ENCODE results near the gene DTNB.
"Not testable (repeated sequence)": the region's sequence is repeated elsewhere in the genome, so short reads cannot be mapped to it uniquely, and the experiment has no call there.

DTNB gene

DNA sequence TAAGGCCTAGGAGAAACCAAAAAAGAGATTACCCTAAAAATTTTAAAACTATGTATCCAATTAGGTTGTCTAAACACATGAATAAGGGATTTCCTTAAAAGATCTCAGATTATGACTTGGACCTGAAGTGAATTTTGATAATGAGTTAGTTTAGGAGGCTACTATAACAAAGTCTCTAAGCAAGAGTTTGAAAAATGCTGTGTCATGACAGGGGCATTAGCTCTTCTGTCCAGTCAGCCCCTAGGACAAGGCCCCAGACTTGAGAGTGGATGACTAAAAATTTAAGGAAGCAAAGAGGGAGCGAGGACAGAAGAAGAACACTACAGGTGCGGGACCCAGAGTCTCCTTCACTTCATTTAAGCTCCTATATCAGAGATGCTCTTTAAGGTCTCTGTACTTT is 135.9 kb downstream of the DTNB start:
- no peak for DNase-seq

DNA sequence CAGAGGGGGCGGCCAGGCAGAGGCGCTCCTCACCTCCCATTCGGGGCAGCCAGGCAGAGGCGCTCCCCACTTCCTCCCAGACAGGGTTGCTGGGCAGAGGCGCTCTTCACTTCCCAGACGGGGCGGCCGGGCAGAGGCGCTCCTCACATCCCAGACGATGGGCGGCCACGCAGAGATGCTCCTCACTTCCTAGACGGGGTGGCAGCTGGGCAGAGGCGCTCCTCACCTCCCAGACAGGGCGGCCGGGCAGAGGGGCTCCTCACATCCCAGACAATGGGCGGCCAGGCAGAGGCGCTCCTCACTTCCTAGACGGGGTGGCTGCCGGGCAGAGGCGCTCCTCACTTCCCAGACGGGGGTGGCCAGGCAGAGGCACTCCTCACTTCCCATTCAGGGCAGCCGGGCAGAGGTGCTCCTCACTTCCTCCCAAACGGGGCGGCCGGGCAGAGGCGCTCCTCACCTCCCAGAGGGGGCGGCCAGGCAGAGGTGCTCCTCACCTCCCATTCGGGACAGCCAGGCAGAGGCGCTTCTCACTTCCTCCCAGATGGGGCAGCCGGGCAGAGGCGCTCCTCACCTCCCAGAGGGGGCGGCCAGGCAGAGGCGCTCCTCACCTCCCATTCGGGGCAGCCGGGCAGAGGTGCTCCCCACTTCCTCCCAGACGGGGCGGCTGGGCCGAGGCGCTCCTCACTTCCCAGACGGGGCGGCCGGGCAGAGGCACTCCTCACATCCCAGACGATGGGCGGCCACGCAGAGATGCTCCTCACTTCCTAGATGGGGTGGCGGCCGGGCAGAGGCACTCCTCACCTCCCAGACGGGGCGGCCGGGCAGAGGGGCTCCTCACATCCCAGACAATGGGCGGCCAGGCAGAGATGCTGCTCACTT is 137.7 kb downstream of the DTNB start:
- DNase-seq: not testable (repeated sequence)

DNA sequence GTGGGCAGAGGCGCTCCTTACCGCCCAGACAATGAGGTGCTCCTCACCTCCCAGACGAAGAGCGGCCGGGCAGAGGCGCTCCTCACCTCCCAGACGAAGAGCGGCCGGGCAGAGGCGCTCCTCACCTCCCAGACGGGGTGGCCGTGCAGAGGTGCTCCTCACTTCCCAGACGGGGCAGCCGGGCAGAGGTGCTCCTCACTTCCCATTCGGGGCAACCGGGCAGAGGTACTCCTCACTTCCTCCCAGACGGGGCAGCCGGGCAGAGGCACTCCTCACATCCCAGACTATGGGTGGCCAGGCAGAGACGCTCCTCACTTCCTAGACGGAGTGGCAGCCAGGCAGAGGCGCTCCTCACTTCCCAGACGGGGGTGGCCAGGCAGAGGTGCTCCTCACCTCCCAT is 138.4 kb downstream of the DTNB start:
- DNase-seq: not testable (repeated sequence)

DNA sequence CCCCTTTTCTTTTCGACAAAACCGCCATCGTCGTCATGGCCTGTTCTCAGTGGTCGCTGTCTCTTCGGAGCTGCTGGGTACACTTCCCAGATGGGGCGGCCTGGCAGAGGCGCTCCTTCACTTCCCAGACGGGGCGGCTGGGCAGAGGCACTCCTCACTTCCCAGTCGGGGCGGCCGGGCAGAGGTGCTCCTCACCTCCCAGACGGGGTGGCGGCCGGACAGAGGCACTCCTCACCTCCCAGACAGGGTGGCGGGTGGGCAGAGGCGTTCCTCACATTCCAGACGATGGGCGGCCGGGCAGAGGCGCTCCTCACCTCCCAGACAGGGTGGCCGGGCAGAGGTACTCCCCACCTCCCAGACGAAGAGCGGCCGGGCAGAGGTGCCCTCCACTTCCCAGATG is 138.9 kb downstream of the DTNB start:
- DNase-seq: no peak

DNA sequence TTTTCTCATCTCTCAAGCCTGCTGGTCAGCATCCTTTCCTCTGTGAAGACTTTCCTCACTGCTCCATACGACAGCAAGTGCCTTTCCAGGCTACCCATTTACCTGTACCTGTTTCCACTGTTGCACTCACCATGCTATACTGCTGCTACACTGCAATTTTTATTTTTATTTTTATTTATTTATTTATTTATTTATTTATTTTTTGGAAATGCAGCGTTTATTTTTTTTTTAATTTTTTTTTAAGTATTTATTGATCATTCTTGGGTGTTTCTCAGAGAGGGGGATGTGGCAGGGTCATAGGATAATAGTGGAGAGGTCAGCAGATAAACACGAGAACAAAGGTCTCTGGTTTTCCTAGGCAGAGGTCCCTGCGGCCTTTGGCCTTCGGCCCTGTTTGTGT is 139.6 kb downstream of the DTNB start:
- not testable (repeated sequence) for DNase-seq

DNA sequence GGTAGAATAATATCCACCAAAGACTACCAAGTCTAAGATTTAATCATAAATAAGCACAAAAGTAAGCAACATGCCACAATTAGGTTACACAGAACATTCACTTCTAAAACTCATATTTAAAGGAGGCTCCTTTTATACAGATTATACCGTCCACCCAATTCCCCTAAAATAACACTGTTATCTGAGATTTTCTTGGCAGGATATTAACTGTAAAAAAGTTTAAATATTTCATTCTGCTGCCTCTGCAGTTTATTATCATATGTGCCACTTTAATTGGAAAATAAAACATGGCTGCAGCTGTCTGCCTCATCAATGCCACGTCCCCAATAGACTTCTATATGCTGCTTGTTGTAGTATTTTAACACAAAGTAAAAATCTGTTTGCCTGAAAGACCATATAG is 140.9 kb downstream of the DTNB start:
- DNase-seq: no peak

DNA sequence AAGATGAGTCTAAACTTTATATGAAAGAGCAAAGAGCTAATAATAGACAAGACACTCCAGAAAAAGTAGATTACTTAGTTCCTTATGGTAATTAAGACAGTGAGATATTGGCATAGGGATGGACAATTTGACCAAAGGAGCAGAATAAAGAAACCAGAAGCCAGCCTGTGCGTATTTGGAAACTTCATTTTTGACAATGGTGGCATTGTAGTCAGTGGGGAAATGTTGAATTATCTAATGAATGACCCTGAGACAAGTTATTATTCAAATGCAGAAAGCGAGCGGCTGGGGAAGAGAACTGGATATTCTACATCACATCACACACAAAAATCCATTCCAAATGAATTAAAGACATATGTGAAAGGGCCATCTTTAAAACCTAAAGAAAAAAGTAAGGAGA is 144.3 kb downstream of the DTNB start:
- no peak for DNase-seq

DNA sequence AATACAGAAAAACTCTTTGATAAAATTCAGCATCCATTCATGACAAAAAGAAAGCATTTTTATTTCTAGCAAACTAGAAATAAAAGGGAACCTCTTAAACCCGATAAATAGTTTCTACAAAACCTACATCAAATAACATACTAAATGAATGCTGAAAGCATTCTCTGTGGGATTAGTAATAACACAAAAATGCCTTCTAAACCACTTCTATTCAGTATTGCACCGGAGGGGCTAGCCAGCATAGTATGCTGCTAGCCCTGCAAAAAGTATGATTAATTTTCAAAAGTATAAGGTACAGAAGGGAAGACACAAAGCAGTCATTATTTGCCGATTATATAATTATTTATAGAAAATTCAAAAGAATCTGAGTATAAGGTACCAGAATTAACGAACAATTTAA is 145.2 kb downstream of the DTNB start:
- no peak for DNase-seq

DNA sequence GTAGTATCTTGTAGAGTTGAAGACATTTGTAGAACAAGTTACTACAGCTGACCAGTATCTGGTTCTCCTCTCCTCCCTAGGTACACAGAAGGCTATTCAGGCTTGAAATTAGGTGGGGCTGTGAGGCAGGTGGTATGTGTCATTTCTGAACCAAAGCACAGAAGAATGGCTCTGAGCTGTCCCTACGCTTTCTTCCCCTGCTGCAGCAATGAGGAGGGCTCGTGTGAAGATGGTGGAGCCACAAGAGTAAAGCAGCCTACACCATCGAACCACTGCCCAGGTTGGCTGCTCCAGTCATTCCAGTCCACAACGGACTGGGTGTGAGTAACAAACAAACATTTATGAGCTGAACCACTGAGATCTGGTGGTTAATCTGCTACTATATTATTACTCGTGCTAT is 148.9 kb downstream of the DTNB start:
- no peak for DNase-seq

DNA sequence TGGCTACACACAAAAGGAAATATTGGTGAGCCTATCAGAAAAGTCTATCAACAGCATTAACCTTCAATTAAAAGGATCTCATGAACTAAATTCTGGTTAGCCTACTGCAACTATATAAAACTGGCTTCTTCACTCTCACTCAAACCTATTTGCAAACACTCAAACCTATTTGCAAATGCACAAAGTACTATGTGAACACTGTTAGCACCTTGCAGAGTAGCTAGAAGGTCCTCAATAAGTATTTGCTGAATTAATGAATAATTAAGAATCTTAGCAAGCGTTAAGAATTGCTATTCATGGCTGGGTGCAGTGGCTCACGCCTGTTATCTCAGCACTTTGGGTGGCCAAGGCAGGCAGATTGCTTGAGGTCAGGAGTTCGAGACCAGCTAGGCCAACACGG is 150.3 kb downstream of the DTNB start:
- DNase-seq: no peak

DNA sequence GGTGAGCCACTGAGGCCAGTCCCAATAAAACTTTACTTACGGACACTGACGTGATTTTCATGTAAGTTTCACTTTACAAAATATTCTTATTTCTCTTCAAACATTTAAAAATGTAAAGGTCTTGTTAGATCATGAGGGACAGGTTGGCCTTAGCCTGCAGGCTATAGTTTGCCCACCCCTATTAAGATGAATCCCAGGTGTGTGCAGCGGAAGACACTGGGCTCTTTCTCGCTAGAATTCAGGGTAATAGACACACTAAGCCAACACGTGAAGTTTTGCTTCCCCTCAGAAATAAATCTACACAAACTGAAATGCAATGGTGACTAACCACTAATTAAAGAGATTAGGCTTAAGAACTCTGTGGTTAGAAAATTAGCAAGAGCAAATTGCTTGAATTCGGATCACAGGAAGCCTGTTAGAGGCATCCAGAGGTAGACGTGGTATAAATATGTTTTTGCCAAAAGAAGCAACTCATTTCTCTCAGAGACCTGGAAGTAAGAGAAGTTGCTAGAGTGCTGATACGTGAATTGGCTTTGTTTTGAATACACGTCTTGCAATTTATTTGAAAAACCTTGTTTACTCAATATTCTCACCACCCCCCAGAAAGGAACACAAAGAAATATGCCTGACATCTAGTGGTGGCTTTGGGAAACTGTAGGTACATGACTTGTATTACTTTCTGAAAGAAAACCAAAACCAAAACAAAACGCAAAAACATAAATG is 151.6 kb downstream of the DTNB start:
- DNase-seq: peak; percentile 83

DNA sequence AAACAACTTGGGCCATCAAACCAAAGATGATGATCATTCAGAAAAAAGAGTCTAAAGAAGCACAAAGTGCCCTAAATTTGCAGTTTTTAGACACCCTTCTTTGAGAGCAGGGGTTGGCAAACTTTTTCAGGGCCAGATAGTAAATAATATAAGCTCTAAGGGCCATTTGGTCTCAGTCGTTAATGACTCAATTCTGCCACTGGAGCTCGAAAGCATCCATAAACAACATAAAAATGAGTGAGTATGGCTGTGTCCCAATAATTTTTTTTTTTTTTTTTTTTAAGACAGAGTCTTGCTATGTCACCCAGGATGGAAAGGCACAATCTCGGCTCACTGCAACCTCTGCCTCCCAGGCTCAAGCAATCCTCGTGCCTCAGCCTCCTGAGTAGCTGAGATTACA is 152.3 kb downstream of the DTNB start:
- DNase-seq: no peak

DNA sequence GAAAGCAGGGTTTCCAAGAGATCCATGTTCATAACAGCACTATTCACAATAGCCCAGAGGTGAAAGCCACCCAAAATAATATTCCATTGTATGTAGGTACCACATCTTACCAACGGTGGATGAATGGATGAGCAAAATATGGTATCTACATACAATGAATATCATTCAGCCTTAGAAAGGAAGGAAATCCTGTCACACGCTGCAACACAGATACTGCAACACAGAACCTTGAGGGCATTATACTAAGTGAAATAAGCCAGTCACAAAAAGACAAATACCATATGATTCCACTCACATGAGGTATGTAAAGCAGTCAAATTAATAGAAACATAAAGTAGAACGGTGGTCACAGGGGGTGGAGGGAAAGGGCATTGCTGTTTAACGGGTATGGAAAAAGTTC is 155.7 kb downstream of the DTNB start:
- no peak for DNase-seq

DNA sequence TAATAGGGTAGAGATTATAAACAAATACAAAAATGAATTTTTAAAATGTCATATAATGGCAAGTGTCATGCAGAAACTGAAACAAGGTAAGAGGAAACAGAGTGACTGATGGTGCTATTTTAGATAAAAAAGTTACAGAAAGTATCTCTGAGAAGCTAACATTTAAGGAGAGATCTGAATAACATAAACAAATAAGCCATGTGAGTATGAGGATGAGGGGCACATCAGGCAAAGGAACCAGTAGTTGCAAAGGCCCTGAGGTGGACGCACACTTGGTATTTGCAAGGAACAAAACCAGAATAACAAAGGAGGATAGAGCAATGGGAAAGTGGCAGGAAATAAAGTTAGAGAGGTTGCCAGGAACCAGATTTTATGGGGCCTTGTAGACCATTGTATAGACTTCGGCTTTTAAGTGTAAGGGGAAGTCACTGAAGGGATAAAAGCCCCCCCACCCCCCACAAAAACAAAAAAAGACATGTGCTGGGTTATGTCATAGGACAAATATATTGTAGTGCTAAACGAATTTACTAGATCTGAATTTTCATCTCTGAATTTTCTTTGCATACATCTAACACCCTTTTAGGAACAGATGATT is 159.2 kb downstream of the DTNB start:
- no peak for DNase-seq

DNA sequence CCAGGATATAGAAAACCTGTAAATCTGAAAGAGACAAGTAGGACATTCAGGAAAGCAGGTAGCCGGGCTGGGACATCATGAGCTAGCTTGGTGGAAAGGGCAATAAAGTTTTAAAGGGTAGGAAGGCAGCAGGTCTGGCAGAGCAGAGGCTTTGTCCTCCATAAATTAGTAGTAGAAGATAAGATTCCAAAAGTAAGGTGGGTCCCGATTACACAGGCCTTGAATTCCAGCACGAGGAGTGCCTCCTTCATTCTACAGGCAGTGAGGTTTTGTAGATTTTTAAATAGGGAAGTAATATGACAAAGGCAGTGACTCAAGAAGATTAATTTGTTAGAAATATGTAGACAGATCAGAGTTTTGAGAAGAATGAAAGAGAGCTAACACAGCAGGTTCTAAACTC is 160.7 kb downstream of the DTNB start:
- DNase-seq: no peak

DNA sequence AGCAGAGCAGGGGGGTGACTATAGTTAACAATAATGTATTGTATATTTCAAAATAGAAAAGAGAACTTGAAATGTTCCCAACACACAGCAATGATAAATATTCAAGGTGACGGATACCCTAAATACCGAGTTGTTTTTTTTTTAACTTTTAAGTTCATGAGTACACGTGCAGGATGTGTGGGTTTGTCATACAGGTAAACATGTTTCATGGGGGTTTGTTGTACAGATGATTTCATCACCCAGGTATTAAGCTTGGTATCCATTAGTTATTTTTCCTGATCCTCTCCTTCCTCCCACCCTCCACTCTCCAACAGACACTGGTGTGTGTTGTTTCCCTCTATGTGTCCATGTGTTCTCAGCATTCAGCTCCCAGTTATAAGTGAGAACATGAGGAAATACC is 167.2 kb downstream of the DTNB start:
- DNase-seq: no peak

DNA sequence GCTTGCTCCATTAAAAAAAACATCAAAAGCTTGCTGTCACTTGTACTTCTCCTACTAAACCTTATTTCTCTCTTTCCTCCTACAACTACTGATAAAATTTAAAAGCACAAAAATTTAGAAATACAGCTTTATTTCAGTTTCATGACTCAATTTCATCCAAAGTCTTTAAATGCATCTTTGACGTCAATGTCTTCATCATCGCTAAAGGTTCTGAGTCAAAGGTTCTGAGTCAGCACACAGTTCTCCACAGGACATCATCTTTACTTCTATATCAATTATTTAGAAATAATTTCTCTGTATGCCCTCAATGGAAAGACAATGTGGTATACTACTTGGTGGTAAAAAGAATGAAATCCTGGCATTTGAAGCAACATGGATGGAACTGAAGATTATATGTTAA is 167.8 kb downstream of the DTNB start:
- no peak for DNase-seq

DNA sequence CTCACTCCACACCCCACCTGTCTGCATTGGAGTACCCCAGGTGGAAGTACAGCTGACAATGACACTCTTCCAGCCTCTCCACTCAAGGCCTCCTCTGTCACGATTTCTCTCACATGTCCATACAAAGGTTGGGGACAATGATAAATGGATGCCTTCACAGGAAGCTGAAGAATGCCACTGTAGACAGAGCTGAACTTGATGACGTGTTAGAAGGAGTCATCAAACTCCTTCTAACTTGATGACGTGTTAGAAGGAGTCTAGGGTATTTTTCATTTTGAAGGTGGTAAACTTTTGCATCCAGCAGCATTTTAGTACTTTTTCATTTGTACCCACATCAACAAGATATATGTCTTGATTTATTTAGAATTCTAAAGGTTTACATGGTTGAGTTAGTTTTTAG is 168.2 kb downstream of the DTNB start:
- no peak for DNase-seq

DNA sequence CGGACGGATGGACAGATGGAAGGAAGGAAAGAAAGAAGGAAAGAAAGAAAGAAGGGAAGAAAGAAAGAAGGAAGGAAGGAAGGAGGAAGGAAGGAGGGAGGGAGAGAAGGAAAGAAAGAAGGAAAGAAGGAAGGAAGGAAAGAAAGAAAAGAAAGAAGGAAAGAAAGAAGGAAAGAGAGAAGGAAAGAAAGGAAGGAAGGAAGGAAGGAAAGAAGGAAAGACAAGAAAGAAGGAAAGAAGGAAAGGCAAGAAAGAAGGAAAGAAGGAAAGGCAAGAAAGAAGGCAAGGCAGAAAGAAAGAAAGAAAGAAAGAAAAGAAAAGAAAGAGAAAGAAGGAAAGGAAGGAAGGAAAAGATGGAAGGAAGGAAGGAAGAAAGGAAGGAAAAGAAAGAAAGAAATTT is 169.1 kb downstream of the DTNB start:
- DNase-seq: no peak

DNA sequence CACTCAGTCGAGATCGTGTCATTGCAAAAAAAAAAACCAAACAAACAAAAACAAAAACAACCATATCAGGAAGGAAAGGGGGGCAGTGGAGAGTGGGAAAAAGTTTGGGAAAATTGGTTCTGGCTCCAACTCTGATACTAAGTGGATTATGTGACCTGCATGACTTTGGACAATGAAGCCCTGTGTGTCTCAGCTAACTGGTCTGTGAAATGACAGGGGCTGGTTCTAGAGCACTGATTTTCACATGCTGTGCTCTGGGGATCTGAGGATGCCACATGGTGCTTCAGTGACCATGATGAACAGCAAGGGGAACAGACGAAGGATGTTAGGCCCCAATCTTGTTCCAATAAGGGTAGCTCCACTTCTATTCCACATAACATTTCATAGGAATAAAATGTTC is 174.2 kb downstream of the DTNB start:
- DNase-seq: no peak

DNA sequence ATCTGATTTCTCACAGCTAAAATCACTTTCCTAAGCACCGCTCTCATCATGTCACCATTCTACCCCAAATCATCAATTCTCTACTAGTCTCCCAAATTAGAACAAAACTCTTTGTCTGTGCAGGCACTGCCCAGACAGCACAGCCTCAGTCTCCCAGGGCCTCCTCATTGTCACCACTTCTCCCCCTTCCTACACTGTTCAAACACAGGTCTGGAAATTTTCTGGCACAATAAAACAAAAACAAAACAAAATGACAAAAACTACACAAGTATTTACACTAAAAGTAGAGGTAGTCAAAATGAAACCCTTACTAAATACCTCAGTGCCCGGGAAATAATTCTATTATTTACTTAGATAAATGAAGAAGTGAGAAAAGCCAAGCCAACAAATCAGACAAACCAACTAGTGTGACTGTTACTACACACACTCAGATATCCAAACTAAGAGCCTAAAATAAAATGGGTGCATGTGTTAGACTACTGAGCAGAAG is 175.4 kb downstream of the DTNB start:
- no peak for DNase-seq

DNA sequence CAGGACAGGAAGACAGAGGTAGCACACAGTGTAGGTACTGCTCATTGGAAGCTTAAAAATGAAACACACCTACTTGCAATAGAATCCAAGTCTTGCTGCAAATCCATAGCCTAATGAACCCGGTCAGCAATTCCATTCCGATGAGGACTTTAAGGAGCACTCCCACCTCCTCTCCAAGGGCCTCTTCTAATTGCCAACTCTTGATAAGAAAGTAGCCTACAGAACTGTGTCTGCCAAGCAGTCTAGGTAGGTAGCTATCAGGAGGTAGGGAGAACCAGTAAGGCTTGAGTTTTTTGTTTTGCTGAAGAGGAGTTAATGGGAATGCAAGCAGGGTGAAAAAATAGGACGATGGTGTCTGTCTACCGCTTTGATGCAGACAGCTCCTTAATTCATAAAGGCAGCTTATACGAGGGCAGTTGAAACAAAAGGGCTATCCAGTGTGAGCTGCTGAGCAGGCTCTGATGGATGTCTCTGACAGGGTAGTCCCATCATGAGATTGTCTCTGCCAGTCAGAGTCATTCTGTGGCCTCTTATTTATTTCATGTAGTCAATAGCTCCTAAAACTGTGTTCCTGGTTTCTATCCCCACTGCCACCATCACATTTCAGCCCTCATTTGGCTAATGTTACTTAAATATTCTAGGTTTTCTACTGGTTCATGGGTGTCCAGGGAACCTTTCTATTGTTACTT is 176.0 kb downstream of the DTNB start:
- DNase-seq: no peak

DNA sequence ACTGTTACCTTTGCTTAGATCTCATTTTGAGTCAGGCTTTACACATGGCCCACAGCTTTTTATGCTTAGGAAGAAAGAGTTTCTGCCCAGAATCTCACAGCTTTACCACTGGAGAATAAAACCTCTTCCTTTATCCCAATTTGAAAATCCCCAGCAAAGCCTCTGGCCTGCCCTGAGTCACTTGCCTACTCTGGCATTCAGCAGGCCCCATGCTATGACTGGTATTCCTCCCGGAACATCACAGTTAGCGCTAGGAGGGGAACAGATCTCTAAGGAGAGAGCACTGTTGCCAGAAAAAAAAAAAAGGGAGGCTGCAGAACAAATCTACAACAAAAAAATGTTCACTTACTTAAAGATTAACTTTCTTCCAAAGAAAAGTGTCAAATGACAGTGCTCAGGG is 178.8 kb downstream of the DTNB start:
- no peak for DNase-seq

Data from CD4-positive, alpha-beta T cell treated with Interleukin-4 for 4 hours (primary cell).